ENCODE results near the gene NTRK2.

Gene NTRK2

DNA sequence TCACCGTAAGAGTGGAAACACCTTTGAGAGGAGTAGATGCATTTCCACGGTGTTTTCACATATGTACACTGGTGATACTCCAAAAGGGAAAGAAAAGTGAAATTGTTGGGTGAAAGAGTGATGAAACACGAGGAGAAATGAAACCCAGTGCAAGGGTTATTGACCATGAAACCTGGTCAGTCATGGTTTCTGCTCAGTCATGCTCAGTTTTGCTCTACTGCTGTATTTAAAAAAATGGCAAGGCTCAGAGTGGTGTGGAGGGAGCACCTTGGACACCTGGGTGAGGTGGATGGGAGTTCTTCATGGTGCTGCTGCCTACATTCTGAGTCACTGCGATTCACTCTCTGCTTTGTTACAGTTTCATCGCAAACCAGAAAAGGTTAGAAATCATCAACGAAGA lies 32.3 kb downstream of the NTRK2 start:
- Mint-ChIP-seq H3K4me3 (no peak overlapping the region), H3K36me3 (no peaks in the 10 kb centered on the region), H3K4me1 (ENCODE audit: low read depth) (no peaks in the 10 kb centered on the region), H3K27me3 (peaks cover 5% of the 10 kb centered on the region), H3K9me3 (ENCODE audit: low read depth) (no peaks in the 10 kb centered on the region), H3K27ac (no peak overlapping the region)

DNA sequence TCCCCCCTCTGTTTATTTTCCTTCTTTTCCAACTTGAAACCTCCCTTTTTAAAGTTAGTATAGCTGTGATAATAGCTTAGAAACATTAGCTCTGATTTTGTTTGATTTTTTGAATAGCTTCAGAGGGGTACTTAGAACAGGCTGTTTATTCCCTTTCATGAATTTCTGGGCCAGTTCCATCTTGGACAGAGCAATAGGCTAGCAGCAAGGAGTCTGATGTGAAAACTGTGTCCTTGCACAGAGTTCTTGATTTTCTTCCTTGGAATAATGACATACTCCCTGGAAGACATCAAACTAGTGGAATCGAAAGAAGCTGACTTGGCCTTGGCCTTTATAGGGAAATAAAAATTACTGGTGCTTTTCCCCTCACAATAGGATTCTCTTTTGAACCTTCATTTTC lies 32.9 kb downstream of the NTRK2 start:
- H3K9me3 Mint-ChIP-seq (ENCODE audit: low read depth) = no peaks in the 10 kb centered on the region
- no peak overlapping the region for H3K4me3 Mint-ChIP-seq
- H3K36me3 Mint-ChIP-seq = no peaks in the 10 kb centered on the region
- no peak overlapping the region for H3K27ac Mint-ChIP-seq
- peaks cover 5% of the 10 kb centered on the region for H3K27me3 Mint-ChIP-seq
- no peaks in the 10 kb centered on the region for H3K4me1 Mint-ChIP-seq (ENCODE audit: low read depth)

DNA sequence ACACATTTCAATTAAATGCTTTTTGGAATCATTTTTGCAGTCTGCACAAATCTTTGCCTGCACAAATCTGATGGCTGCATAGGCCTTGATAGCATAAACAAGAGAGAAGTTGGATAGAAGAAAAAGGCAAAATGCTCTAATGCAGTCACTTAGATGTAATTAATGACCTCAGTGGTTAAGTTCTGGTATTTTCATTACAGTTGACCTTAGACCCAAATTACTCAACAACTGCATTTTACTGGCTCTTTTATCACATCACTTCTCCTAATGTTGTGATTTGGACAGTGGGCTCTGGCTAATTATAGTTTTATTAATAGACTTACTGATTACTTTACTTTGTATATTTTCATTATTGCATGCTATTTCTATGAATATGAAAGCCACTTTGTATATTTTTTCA lies 34.3 kb downstream of the NTRK2 start:
- Mint-ChIP-seq H3K36me3 (no peaks in the 10 kb centered on the region), H3K4me1 (ENCODE audit: low read depth) (no peaks in the 10 kb centered on the region), H3K27ac (no peak overlapping the region), H3K9me3 (ENCODE audit: low read depth) (no peaks in the 10 kb centered on the region), H3K4me3 (no peak overlapping the region), H3K27me3 (peaks cover 8% of the 10 kb centered on the region)

DNA sequence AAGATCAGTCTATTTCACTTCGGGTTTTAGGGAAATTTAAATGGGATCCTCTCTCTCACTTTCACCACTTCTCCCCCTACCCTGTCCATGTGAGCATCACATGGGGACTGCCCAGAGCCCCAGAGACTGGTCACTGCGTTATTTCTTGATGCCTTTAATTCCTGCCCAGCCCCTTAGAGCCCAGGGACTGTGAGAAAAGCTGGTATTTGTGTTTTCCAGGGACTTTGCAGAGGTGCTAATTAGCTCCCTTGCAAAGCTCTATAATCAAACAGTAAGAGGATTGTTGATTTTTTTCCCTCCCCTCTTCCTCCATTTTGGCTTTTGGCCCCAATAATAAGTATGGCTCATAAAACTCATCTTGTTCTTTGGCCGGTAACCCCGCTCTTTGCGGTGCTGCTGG lies 35.6 kb downstream of the NTRK2 start:
- H3K27me3 Mint-ChIP-seq = peaks cover 8% of the 10 kb centered on the region
- H3K36me3 Mint-ChIP-seq = no peaks in the 10 kb centered on the region
- no peak overlapping the region for H3K27ac Mint-ChIP-seq
- H3K4me3 Mint-ChIP-seq = no peak overlapping the region
- H3K9me3 Mint-ChIP-seq (ENCODE audit: low read depth) = no peaks in the 10 kb centered on the region
- H3K4me1 Mint-ChIP-seq (ENCODE audit: low read depth) = no peaks in the 10 kb centered on the region

DNA sequence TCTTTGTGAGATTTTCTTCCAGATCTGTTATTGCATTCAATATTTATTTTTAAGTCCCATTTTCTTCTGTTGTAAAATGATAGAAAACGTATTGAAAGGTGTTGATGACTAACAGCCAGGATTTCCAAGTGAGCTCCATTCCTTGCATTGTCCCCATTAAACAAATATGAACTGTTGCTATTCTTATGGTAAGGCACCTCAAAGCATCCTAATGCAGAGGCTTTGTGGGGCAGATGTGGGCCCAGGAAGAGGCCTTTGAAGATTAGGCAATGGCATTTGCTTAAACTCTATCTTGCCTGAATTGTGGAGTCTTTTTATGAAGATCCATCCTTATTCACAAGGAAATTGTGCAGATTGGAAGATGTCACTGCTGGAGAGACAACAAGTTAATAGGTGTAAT lies 38.9 kb downstream of the NTRK2 start:
- no peaks in the 10 kb centered on the region for H3K36me3 Mint-ChIP-seq
- H3K27ac Mint-ChIP-seq = no peak overlapping the region
- H3K27me3 Mint-ChIP-seq = peaks cover 3% of the 10 kb centered on the region
- H3K4me3 Mint-ChIP-seq = no peak overlapping the region
- no peaks in the 10 kb centered on the region for H3K9me3 Mint-ChIP-seq (ENCODE audit: low read depth)
- no peaks in the 10 kb centered on the region for H3K4me1 Mint-ChIP-seq (ENCODE audit: low read depth)

DNA sequence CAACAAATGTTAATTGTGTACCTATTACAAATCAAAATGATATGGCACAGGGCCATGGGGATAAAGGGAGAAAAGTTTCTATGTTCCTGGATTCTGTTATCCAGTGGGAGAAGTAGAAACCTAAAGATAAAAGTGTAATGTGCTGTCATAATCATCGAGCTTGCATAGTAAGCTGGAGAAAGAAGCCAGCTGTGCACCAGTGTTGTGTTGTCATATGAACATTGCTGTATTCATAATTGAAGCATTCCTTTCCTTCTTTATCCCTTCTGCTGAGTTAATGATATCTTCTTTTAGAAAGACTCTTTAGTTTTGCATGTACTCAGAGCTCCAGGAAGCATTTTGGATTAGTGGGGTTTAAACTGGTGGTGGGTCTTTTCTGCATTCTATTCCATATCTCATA lies 39.5 kb downstream of the NTRK2 start:
- no peak overlapping the region for H3K27ac Mint-ChIP-seq
- peaks cover 3% of the 10 kb centered on the region for H3K27me3 Mint-ChIP-seq

DNA sequence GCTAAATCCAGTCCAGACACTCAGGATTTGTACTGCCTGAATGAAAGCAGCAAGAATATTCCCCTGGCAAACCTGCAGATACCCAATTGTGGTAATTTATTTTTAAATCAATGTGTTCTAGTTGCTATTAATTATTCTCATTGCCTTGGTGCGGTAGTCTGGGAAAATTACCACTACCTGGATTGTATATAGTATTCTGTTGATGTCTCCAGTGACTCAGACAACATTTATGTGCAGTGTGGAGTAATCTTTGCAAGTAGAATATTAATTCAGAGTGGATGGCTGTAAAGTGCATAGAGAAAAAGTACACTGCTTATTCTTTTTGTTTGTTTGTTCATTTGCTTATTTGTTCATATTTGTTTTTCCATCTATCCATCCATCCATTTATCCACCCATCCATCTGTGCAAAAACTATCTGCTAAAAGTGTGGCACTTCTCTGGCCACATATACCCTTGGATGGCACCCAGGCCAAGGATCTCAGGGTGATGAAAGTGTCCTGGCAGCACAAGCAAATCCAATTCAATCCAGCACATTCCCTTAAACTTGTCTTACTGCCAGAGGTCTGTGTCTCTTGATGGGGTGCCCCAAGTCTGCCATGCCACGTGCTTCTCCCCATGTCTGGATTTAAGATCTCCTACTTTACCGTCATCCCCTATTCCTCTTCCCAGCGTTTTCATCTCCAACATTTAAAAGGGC lies 41.3 kb downstream of the NTRK2 start:
- Mint-ChIP-seq H3K27me3 (peaks cover 3% of the 10 kb centered on the region), H3K4me3 (no peak overlapping the region), H3K9me3 (ENCODE audit: low read depth) (no peaks in the 10 kb centered on the region), H3K4me1 (ENCODE audit: low read depth) (no peaks in the 10 kb centered on the region), H3K27ac (no peak overlapping the region), H3K36me3 (no peaks in the 10 kb centered on the region)

More for the DNA sequence above, 39.5 kb downstream of the NTRK2 start:
- Mint-ChIP-seq H3K4me3 (no peak overlapping the region), H3K36me3 (no peaks in the 10 kb centered on the region), H3K4me1 (ENCODE audit: low read depth) (no peaks in the 10 kb centered on the region), H3K9me3 (ENCODE audit: low read depth) (no peaks in the 10 kb centered on the region)

DNA sequence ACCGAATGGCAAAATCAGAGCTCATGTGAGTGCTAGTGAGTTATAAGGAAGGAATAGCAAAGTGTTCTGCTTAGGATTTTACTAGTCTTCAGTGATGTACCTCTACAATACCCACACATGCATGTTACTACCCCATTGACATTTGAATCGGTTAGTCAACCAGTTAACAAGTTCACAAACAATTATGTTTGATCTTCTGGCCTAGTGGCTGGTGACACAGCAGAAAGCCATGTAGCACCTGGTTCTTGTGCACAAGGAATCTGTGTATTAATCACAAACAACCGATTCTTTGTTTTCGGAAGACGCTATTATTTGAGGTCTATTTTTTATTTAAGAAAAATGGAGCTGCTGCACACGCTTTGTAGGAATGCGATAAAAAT lies 41.9 kb downstream of the NTRK2 start:
- no peaks in the 10 kb centered on the region for H3K9me3 Mint-ChIP-seq (ENCODE audit: low read depth)
- H3K4me1 Mint-ChIP-seq (ENCODE audit: low read depth) = no peaks in the 10 kb centered on the region
- no peaks in the 10 kb centered on the region for H3K36me3 Mint-ChIP-seq
- H3K27me3 Mint-ChIP-seq = peaks cover 3% of the 10 kb centered on the region
- no peak overlapping the region for H3K27ac Mint-ChIP-seq
- no peak overlapping the region for H3K4me3 Mint-ChIP-seq

DNA sequence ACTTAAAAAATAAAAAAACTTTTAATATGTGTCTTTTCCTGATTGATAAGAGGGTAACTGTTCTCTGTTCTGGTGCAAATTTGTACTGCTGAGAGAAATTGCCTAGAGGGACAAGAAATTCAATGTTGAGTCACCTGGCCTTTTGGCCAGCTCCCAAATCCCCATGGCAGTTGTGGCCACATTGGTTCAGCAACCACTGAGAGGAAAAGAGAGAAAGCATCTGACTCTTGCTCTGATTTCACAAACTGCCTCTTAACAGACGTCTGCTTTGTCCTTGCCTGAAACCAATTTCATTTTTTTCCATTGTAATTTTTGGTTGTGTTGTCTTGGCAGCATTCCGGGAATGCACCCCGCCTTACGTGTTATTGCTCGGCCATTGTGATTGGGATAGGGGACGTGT lies 42.4 kb downstream of the NTRK2 start:
- H3K27ac Mint-ChIP-seq = no peak overlapping the region
- no peaks in the 10 kb centered on the region for H3K9me3 Mint-ChIP-seq (ENCODE audit: low read depth)
- no peaks in the 10 kb centered on the region for H3K4me1 Mint-ChIP-seq (ENCODE audit: low read depth)
- no peak overlapping the region for H3K4me3 Mint-ChIP-seq
- no peaks in the 10 kb centered on the region for H3K36me3 Mint-ChIP-seq
- H3K27me3 Mint-ChIP-seq = peaks cover 3% of the 10 kb centered on the region

DNA sequence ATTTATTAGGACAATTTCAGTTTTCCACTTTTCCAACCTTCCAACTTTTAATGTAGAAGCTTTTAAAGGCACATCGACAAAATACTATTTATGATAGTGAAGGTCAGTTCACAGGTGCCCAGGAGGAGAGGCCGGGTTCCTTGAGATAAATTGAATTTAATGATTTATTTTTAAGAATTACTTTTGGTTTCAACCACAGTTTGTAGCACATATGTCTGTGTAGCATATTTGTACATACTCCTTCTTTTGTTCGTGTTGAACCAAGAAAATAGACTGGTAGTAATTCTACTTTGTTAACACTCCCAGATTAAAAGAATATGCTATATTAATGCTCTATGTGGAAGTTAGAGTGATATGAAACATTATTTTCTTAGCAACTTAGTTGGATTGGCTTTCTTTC lies 46.7 kb downstream of the NTRK2 start:
- H3K4me3 Mint-ChIP-seq = no peak overlapping the region
- H3K4me1 Mint-ChIP-seq (ENCODE audit: low read depth) = no peaks in the 10 kb centered on the region
- H3K27me3 Mint-ChIP-seq = peaks cover 4% of the 10 kb centered on the region
- H3K9me3 Mint-ChIP-seq (ENCODE audit: low read depth) = peaks cover 4% of the 10 kb centered on the region
- no peak overlapping the region for H3K27ac Mint-ChIP-seq
- H3K36me3 Mint-ChIP-seq = no peaks in the 10 kb centered on the region

DNA sequence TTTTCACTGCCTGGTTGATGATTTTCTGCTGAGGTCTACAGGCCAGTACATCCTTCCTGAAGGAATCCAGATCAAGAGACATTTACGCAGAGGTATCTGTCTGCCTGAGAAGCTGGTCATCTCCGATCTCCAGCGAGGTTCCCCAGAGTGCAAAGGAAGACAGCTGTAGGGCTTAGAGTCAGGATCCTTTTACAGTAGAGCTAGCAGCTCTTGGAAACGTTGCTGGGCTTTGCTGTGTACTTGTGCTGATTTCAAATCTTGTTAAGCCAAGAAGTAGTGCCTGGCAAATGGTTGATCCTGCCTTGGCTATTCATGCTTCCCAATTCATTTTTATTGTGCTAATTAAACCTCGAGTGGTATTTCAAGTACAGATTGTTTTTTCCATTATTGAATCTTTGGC lies 48.9 kb downstream of the NTRK2 start:
- peaks cover 4% of the 10 kb centered on the region for H3K9me3 Mint-ChIP-seq (ENCODE audit: low read depth)
- H3K4me3 Mint-ChIP-seq = no peak overlapping the region
- H3K4me1 Mint-ChIP-seq (ENCODE audit: low read depth) = no peaks in the 10 kb centered on the region
- H3K36me3 Mint-ChIP-seq = no peaks in the 10 kb centered on the region
- H3K27me3 Mint-ChIP-seq = peaks cover 4% of the 10 kb centered on the region
- H3K27ac Mint-ChIP-seq = no peak overlapping the region

DNA sequence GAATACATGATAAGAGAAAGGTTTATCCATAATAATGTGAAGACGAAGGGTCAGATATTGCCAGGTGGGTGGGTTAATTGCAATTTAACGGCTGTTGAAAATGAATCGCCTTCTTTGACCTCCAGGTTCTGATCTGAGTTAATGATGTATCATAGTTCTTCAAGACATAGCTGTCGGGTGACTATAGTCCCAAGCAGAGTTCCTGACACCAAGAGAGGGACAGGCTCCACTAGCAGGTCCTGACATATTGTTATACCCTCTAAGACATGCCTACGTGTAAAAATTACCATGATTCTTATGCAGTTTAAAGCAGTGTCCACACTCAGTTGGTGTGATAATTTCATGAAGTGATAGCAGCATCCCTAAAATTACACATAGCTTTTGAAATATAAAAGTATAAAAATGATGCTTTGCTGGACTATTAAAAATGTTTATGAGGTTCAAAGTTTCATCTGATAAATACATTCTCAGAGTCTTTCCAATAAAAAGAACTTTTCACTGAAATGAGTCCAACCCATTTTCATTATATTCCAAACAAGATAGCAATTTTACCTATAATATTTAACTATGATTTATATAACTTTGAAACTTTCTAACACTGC lies 53.0 kb downstream of the NTRK2 start:
- Mint-ChIP-seq H3K27ac (no peak overlapping the region), H3K4me1 (ENCODE audit: low read depth) (no peaks in the 10 kb centered on the region), H3K27me3 (peaks cover 7% of the 10 kb centered on the region), H3K9me3 (ENCODE audit: low read depth) (peaks cover 4% of the 10 kb centered on the region), H3K36me3 (no peaks in the 10 kb centered on the region), H3K4me3 (no peak overlapping the region)

DNA sequence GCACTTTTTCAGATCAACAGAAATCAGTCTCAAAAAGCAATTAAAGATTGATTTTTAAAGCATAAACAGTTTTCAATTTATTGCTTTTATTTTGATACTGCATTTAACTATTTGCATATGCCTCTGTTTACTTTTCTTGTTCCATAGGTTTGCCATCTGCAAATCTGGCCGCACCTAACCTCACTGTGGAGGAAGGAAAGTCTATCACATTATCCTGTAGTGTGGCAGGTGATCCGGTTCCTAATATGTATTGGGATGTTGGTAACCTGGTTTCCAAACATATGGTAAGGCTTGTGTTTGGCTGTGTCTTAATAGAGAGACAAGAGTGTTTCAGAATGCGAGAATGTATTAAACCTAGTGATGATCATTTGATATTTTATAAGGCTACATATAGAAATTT lies 53.9 kb downstream of the NTRK2 start:
- peaks cover 7% of the 10 kb centered on the region for H3K27me3 Mint-ChIP-seq
- H3K27ac Mint-ChIP-seq = no peak overlapping the region
- H3K36me3 Mint-ChIP-seq = no peaks in the 10 kb centered on the region
- no peak overlapping the region for H3K4me3 Mint-ChIP-seq
- H3K9me3 Mint-ChIP-seq (ENCODE audit: low read depth) = peaks cover 4% of the 10 kb centered on the region
- H3K4me1 Mint-ChIP-seq (ENCODE audit: low read depth) = no peaks in the 10 kb centered on the region

DNA sequence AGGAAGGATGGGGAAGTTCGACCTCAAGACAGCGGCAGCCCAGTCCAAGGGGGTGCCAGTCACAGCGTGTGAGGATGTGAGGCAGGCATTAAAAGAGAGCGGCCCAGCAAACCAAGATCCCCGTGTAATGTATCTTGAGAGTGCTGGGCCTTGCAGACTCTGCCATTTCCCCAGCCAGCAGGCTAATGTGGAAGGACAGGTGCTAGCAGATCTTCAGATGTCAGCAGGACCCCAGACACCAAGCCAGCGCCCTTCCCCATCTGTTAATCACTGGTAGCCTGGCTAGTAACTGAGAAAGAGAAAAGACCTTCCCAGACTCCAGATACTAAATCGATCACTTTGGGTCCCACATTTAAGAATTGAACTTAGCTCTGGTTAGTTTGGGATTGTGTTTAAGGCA lies 62.2 kb downstream of the NTRK2 start:
- Mint-ChIP-seq H3K27ac (no peak overlapping the region), H3K4me3 (no peak overlapping the region), H3K4me1 (ENCODE audit: low read depth) (no peaks in the 10 kb centered on the region), H3K36me3 (no peaks in the 10 kb centered on the region), H3K27me3 (no peaks in the 10 kb centered on the region), H3K9me3 (ENCODE audit: low read depth) (no peaks in the 10 kb centered on the region)

DNA sequence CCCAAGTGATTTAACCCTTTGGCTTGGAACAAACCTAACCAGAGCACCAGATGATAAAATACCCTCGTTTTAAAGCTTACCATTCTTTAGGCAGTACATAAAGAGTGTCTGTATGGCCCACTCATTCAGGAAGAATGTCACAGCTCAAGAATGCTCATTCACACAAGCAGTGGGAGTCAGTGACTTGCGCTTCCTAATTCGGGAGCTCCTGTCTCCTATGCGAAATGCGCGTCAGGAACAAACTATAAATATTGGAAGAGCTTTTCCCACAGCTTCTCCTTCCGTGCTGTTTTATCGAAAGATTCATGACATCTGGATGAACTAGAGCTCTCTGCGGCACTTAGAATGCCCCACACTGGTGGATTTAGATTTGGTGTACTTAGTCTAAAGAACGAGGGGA lies 66.6 kb downstream of the NTRK2 start:
- Mint-ChIP-seq H3K4me3 (no peak overlapping the region), H3K36me3 (no peaks in the 10 kb centered on the region), H3K9me3 (ENCODE audit: low read depth) (no peaks in the 10 kb centered on the region), H3K27ac (no peak overlapping the region), H3K27me3 (peaks cover 2% of the 10 kb centered on the region), H3K4me1 (ENCODE audit: low read depth) (no peaks in the 10 kb centered on the region)

DNA sequence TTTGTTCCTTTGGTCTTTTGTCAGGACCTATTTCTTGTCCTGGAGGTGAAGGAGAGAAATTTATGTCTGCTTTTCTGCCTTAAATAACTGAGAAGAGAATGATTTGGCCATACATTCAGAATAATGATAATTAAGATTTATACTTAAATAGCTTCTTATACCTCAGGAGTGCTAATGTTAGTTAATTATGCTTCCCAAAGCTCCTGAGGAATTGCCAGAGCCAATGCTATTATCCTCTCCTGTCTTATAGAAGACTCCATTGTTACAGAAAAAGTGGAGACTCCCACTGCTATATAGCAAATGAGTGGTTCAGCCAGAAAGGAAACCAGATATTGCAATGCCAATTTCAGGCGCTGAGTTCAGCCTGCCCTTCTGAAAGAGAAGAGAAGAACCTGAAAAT lies 67.0 kb downstream of the NTRK2 start:
- Mint-ChIP-seq H3K9me3 (ENCODE audit: low read depth) (no peaks in the 10 kb centered on the region), H3K27me3 (peaks cover 2% of the 10 kb centered on the region), H3K36me3 (no peaks in the 10 kb centered on the region), H3K4me1 (ENCODE audit: low read depth) (no peaks in the 10 kb centered on the region), H3K27ac (no peak overlapping the region), H3K4me3 (no peak overlapping the region)
